B cell (primary cell): Measurements from ENCODE around the gene DAB1. TPM values are rescaled to one million over a fixed set of nuclear protein-coding genes. Genes with fewer than 3 reads are reported as not detected.
"Not testable (repeated sequence)": the region's sequence is repeated elsewhere in the genome, so short reads cannot be mapped to it uniquely, and the experiment has no call there.

Experiments used
- ATAC-seq: fragments of 200-7000 bp; cut with Tn5 transposase; one replicate; pipeline ENCODE4 v1.10.0; 2021; ENCODE audit warnings: low read depth, mild to moderate bottlenecking, moderate number of reproducible peaks, moderate library complexity
- CTCF ChIA-PET: fragments of 350-600 bp; sonication (Branson Sonifier 250); formaldehyde crosslinking; loops from one replicate; lab custom pipeline; 2021; ENCODE audit warnings: antibody characterized with exemption, inconsistent platforms; lab: Charles Lee
- POLR2A ChIA-PET: fragments of 350-600 bp; sonication (Branson Sonifier 250); formaldehyde crosslinking; loops from one replicate; lab custom pipeline; 2021; ENCODE audit warnings: antibody characterized with exemption; lab: Charles Lee
- DNase-seq: peaks from one replicate; pipeline ENCODE4 v3.0.0; 2013
- H2AFZ ChIP-seq: 2 replicates; pipeline ENCODE4 v1.6.1; 2012; ENCODE audit warnings: mild to moderate bottlenecking, low read depth, low read length; ENCODE audit not compliant: insufficient read depth, poor library complexity, severe bottlenecking
- H3K27ac ChIP-seq, 2 donors: 1 replicate in 1 of 2; 2 replicates in 1 of 2; pipeline ENCODE4 v1.5.1; 2012 to 2013; ENCODE audit warnings: low read length in 2 of 2, mild to moderate bottlenecking in 2 of 2, moderate library complexity in 1 of 2
- H3K27me3 ChIP-seq, 4 experiments: fragments of 200-600 bp in 1 of 4; sonication (generic) in 1 of 4; replicated peaks in 1 of 4; 1 replicate in 2 of 4; 2 replicates in 2 of 4; pipeline versions ENCODE4 v1.6.1 to v1.7.0; 2013 to 2016; ENCODE audit warnings: low read length in 3 of 4, mild to moderate bottlenecking in 2 of 4, mixed read lengths in 1 of 4, moderate library complexity in 1 of 4; ENCODE audit not compliant: insufficient read depth in 4 of 4, control insufficient read depth in 3 of 4; ENCODE audit errors: control extremely low read depth in 1 of 4
- H3K36me3 ChIP-seq, 2 experiments: replicated peaks in 1 of 2; 1 replicate in 1 of 2; 2 replicates in 1 of 2; pipeline versions ENCODE4 v1.6.1 to v1.7.1; 2013; ENCODE audit warnings: low read length in 1 of 2; ENCODE audit not compliant: insufficient read depth in 2 of 2, control insufficient read depth in 1 of 2; ENCODE audit errors: control extremely low read depth in 1 of 2, extremely low read depth in 1 of 2
- H3K4me1 ChIP-seq, 2 donors: fragments of 200-600 bp in 1 of 2; sonication (generic) in 1 of 2; 1 replicate in 1 of 2; 2 replicates in 1 of 2; pipeline versions ENCODE4 v1.5.1 to v1.6.1; 2013 to 2017; ENCODE audit warnings: low read length in 2 of 2; ENCODE audit not compliant: control insufficient read depth in 2 of 2, insufficient read depth in 2 of 2
- H3K4me2 ChIP-seq: replicated peaks from 2 replicates; pipeline ENCODE3; 2012; ENCODE audit warnings: mild to moderate bottlenecking, low read depth, low read length; ENCODE audit not compliant: poor library complexity, severe bottlenecking
- H3K4me3 ChIP-seq, 5 experiments: fragments of 200-600 bp in 1 of 5; sonication (generic) in 1 of 5; 1 replicate in 3 of 5; 2 replicates in 2 of 5; pipeline versions ENCODE4 v1.5.1 to v1.7.0; 2011 to 2016; ENCODE audit warnings: low read length in 4 of 5, mild to moderate bottlenecking in 4 of 5, low read depth in 2 of 5, control low read depth in 1 of 5, moderate library complexity in 1 of 5; ENCODE audit not compliant: insufficient read depth in 1 of 5; ENCODE audit errors: control extremely low read depth in 1 of 5, extremely low read depth in 1 of 5
- H3K79me2 ChIP-seq: fragments of 200-600 bp; sonication (generic); one replicate; pipeline ENCODE4 v1.6.0; 2016; ENCODE audit warnings: low read length; ENCODE audit not compliant: control insufficient read depth, insufficient read depth
- H3K9ac ChIP-seq: fragments of 200-600 bp; sonication (generic); 2 replicates; pipeline ENCODE4 v1.6.1; 2017; ENCODE audit warnings: mild to moderate bottlenecking, low read length, moderate library complexity
- H3K9me3 ChIP-seq, 3 donors: one replicate each; pipeline versions ENCODE4 v1.6.1 to v1.7.1; 2013; ENCODE audit warnings: low read length in 2 of 3; ENCODE audit not compliant: control insufficient read depth in 2 of 3, insufficient read depth in 1 of 3; ENCODE audit errors: control extremely low read depth in 1 of 3
- H4K20me1 ChIP-seq: 2 replicates; pipeline ENCODE4 v1.6.0; 2012; ENCODE audit warnings: mild to moderate bottlenecking, low read length; ENCODE audit not compliant: insufficient read depth, control insufficient read depth, poor library complexity, severe bottlenecking
- H3K27ac Mint-ChIP-seq: one replicate; pipeline ENCODE4 v1.8.0; 2021; ENCODE audit warnings: mixed read lengths
- H3K27me3 Mint-ChIP-seq: one replicate; pipeline ENCODE4 v1.8.0; 2021; ENCODE audit warnings: mixed read lengths
- H3K4me1 Mint-ChIP-seq: one replicate; pipeline ENCODE4 v1.8.0; 2021; ENCODE audit warnings: mixed read lengths
- H3K4me3 Mint-ChIP-seq: one replicate; pipeline ENCODE4 v1.8.0; 2021; ENCODE audit warnings: mixed read lengths
- H3K9me3 Mint-ChIP-seq: one replicate; pipeline ENCODE4 v1.8.0; 2022; ENCODE audit warnings: mixed read lengths; ENCODE audit not compliant: insufficient read depth
- CTCF ChIP-seq: fragments of 200-600 bp; IDR thresholded peaks from one replicate; pipeline ENCODE4 v1.8.0; 2022; ENCODE audit warnings: antibody characterized with exemption, mild to moderate bottlenecking
- EZH2 ChIP-seq: IDR thresholded peaks from 2 replicates; pipeline ENCODE4 v1.6.1; 2012; ENCODE audit warnings: borderline replicate concordance, low read depth, mild to moderate bottlenecking, moderate library complexity, low read length; ENCODE audit not compliant: insufficient read depth, poor library complexity, severe bottlenecking
- WGBS: methylation state at CpG from one replicate; pipeline ENCODE4 v1.1.5; 2013; ENCODE audit warnings: missing lambda C conversion rate; ENCODE audit not compliant: insufficient coverage; 5-methylcytosine and 5-hydroxymethylcytosine counted together
- intact Hi-C: fragments of 100-400 bp; cut with micrococcal nuclease; formaldehyde crosslinking; loops from one replicate; pipeline ENCODE4 v1.10.0; 2022
- polyA plus RNA-seq: library from polyadenylated mRNA; depleted of rRNA; stranded (reverse); fragments of >200 nt; gene quantifications from 2 replicates; pipeline ENCODE4 v1.2.3, GENCODE V29; 2012
- total RNA-seq, 2 donors: library from RNA; stranded (reverse); fragments of 120-200 nt in 1 of 2; gene quantifications; 1 replicate in 1 of 2; 2 replicates in 1 of 2; pipeline versions ENCODE4 v1.2.3 to v1.2.4, GENCODE V29; 2013 to 2022

DAB1 gene
- total and polyA plus RNA-seq, 2 donors (not counting 1 experiment from before 2014, with no cell fraction given) = not detected

GRCh38 chr1:57344265-57344664 lies 79.6 kb downstream of the DAB1 start:
- Histone ChIP-seq H3K4me2 (no peak overlapping the region), H4K20me1 (no peaks in the 10 kb centered on the region), H3K27ac (no peak overlapping the region), H3K27me3 (no peaks in the 10 kb centered on the region), H3K4me3 (no peak overlapping the region), H2AFZ (no peak overlapping the region), H3K9ac (no peak overlapping the region), H3K9me3 (peaks cover 0 to 4% (median 1%) of the 10 kb centered on the region in 3 donors), H3K79me2 (no peaks in the 10 kb centered on the region), H3K36me3 (no peaks in the 10 kb centered on the region), H3K4me1 (no peaks in the 10 kb centered on the region)
- Mint-ChIP-seq H3K4me3 (no peak overlapping the region), H3K27me3 (peaks cover 6% of the 10 kb centered on the region), H3K4me1 (no peaks in the 10 kb centered on the region), H3K9me3 (no peaks in the 10 kb centered on the region), H3K27ac (no peak overlapping the region)
- intact Hi-C loops = no loop called here
- 100% methylated on average over 5 of the region's 7 CpGs for WGBS
- DNase-seq (no peak), ATAC-seq (no peak)
- TF ChIP-seq CTCF = no peak
- TF ChIP-seq EZH2 = no peak
- ChIA-PET POLR2A (no interaction called here), CTCF (no interaction called here)

GRCh38 chr1:57343298-57343915 lies 80.5 kb downstream of the DAB1 start:
- H3K79me2 ChIP-seq, DNase-seq, H3K27me3 Mint-ChIP-seq, H3K27ac ChIP-seq, H3K27me3 ChIP-seq, H3K9me3 Mint-ChIP-seq, H3K4me1 ChIP-seq, H3K36me3 ChIP-seq, H3K4me3 Mint-ChIP-seq, H3K9ac ChIP-seq, H3K9me3 ChIP-seq, POLR2A ChIA-PET, H2AFZ ChIP-seq, H3K27ac Mint-ChIP-seq, CTCF ChIA-PET, H3K4me3 ChIP-seq, intact Hi-C loops, H4K20me1 ChIP-seq, H3K4me2 ChIP-seq, H3K4me1 Mint-ChIP-seq, ATAC-seq: not testable (repeated sequence)
- WGBS = 92% methylated on average over 34 of the region's 34 CpGs
